ENCODE data around the gene UNC13B. TPM values are rescaled to one million over a fixed set of nuclear protein-coding genes. Genes with fewer than 3 reads are reported as not detected.

UNC13B gene
- total RNA-seq, 1 experiment from 2014 or later: 48.2 TPM

- no peak overlapping the region for H3K4me2 ChIP-seq (ENCODE audit: insufficient read depth, insufficient read length, low read length)
- H2AK5ac ChIP-seq (ENCODE audit: insufficient read length, low read length): no peak overlapping the region
- no peak overlapping the region for H4K8ac ChIP-seq (replicated peaks; ENCODE audit: insufficient read length, low read depth, low read length)
- H2BK20ac ChIP-seq (ENCODE audit: low read depth, low read length, poor library complexity, severe bottlenecking): no peak overlapping the region
- no peaks in the 10 kb centered on the region for H3K27me3 Mint-ChIP-seq (ENCODE audit: low read depth)
- H4K20me1 ChIP-seq (ENCODE audit: control insufficient read depth, insufficient read depth, insufficient read length): no peaks in the 10 kb centered on the region
- H3K4me1 Mint-ChIP-seq: no peaks in the 10 kb centered on the region
- H3T11ph ChIP-seq (ENCODE audit: low read length): no peak overlapping the region
- no peaks in the 10 kb centered on the region for H3K27me3 ChIP-seq (ENCODE audit: insufficient read depth, low read length)
- no peaks in the 10 kb centered on the region for H3K9me3 Mint-ChIP-seq
- TF ChIP-seq, protein P1, sequence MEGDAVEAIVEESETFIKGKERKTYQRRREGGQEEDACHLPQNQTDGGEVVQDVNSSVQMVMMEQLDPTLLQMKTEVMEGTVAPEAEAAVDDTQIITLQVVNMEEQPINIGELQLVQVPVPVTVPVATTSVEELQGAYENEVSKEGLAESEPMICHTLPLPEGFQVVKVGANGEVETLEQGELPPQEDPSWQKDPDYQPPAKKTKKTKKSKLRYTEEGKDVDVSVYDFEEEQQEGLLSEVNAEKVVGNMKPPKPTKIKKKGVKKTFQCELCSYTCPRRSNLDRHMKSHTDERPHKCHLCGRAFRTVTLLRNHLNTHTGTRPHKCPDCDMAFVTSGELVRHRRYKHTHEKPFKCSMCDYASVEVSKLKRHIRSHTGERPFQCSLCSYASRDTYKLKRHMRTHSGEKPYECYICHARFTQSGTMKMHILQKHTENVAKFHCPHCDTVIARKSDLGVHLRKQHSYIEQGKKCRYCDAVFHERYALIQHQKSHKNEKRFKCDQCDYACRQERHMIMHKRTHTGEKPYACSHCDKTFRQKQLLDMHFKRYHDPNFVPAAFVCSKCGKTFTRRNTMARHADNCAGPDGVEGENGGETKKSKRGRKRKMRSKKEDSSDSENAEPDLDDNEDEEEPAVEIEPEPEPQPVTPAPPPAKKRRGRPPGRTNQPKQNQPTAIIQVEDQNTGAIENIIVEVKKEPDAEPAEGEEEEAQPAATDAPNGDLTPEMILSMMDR (conservative IDR thresholded peaks at IDR 0.05): no peak
- H3K56ac ChIP-seq (ENCODE audit: insufficient read length, low read depth, low read length): no peak overlapping the region
- no peaks in the 10 kb centered on the region for H3K9me3 ChIP-seq (ENCODE audit: control insufficient read depth, low read depth, low read length)
- no peak overlapping the region for H4K91ac ChIP-seq (ENCODE audit: insufficient read length, low read depth, low read length)
- no peak overlapping the region for H2BK120ac ChIP-seq (ENCODE audit: low read depth, low read length, poor library complexity, severe bottlenecking)
- H3K27ac Mint-ChIP-seq: no peak overlapping the region
- H3K36me3 Mint-ChIP-seq (ENCODE audit: insufficient read depth in 1 of 3, low read depth in 3 of 3): no peaks in the 10 kb centered on the region
- no peak overlapping the region for H2AFZ ChIP-seq (ENCODE audit: low read length)
- no peak overlapping the region for H3K14ac ChIP-seq (ENCODE audit: insufficient read depth, low read length)
- no peaks in the 10 kb centered on the region for H3K79me1 ChIP-seq (ENCODE audit: insufficient read depth, low read depth, low read length, poor library complexity, severe bottlenecking)
- no peak overlapping the region for H3K23ac ChIP-seq (ENCODE audit: insufficient read length, low read depth, low read length)
- H2BK12ac ChIP-seq (ENCODE audit: insufficient read length, low read depth, low read length): no peak overlapping the region
- no peak overlapping the region for H2BK5ac ChIP-seq (ENCODE audit: insufficient read length, low read length)
- no peak overlapping the region for H3K9ac ChIP-seq (ENCODE audit: extremely low read depth, insufficient read length, low read length)
- no peak overlapping the region for H2BK15ac ChIP-seq (ENCODE audit: low read depth, low read length)
- H4K5ac ChIP-seq (ENCODE audit: insufficient read length, low read depth, low read length): no peak overlapping the region
- no peak overlapping the region for H3K4me3 Mint-ChIP-seq
- no peak for DNase-seq
- H3K79me2 ChIP-seq (ENCODE audit: insufficient read depth, low read length): no peaks in the 10 kb centered on the region
- WGBS (ENCODE audit: extremely low coverage, insufficient read length, low lambda C conversion rate): no CpG with 5 or more reads among the region's 4 CpGs
- no peaks in the 10 kb centered on the region for H3K4me1 ChIP-seq (ENCODE audit: insufficient read depth, low read length)
- H3K18ac ChIP-seq (ENCODE audit: insufficient read length, low read depth, low read length): no peak overlapping the region
- no peak overlapping the region for H3K4ac ChIP-seq (ENCODE audit: low read depth, low read length)
- H3K23me2 ChIP-seq (ENCODE audit: insufficient read length, low read depth, low read length, poor library complexity, severe bottlenecking): no peaks in the 10 kb centered on the region
- H3K27ac ChIP-seq (ENCODE audit: insufficient read length, low read depth, low read length): no peak overlapping the region
Measured at GRCh38 chr9:35357826-35358225, 196.0 kb downstream of the UNC13B start.
